SK-N-SH treated with all-trans-retinoic acid at 6 μM for 48 hours (cell line): ENCODE results near the gene CLEC16A.
A peak's percentile ranks its signal among the peaks of the same experiment; 100 is the strongest.

ENCODE experiments used
- ATAC-seq: fragments of 200-7000 bp; cut with Tn5 transposase; 3 replicates; pipeline ENCODE4 v1.9.1; 2020; ENCODE audit warnings: mild to moderate bottlenecking, moderate library complexity
- ARNTL ChIP-seq: fragments of 450-650 bp; formaldehyde crosslinking; IDR thresholded peaks from 2 replicates; pipeline ENCODE4 v1.5.0; 2020; ENCODE audit warnings: low read depth, mild to moderate bottlenecking, moderate library complexity, borderline replicate concordance
- BACH2 ChIP-seq: fragments of 250-450 bp; sonication (Bioruptor Pico); IDR thresholded peaks from 2 replicates; pipeline ENCODE4 v1.9.0; 2021; ENCODE audit warnings: mild to moderate bottlenecking, borderline replicate concordance
- CREB5 ChIP-seq: fragments of 250-450 bp; sonication (Bioruptor Pico); IDR thresholded peaks from 2 replicates; pipeline ENCODE4 v1.5.1; 2020; ENCODE audit warnings: low read depth, mild to moderate bottlenecking, moderate library complexity
- ESRRG ChIP-seq: fragments of 250-450 bp; sonication (Bioruptor Pico); IDR thresholded peaks from 2 replicates; pipeline ENCODE4 v1.6.1; 2021; ENCODE audit warnings: mild to moderate bottlenecking
- GLIS3 ChIP-seq: fragments of 250-450 bp; sonication (Bioruptor Pico); IDR thresholded peaks from 2 replicates; pipeline ENCODE4 v1.5.0; 2020; ENCODE audit warnings: mild to moderate bottlenecking, moderate library complexity
- ISL1 ChIP-seq: fragments of 250-450 bp; sonication (Bioruptor Pico); IDR thresholded peaks from 2 replicates; pipeline ENCODE4 v2.1.2; 2022; ENCODE audit warnings: mild to moderate bottlenecking, moderate library complexity
- OSR1 ChIP-seq: fragments of 250-450 bp; sonication (Bioruptor Pico); IDR thresholded peaks from 2 replicates; pipeline ENCODE4 v1.8.0; 2022; ENCODE audit warnings: moderate library complexity, mild to moderate bottlenecking, inconsistent platforms
- POU6F1 ChIP-seq: fragments of 250-450 bp; sonication (Bioruptor Pico); IDR thresholded peaks from 2 replicates; pipeline ENCODE4 v1.8.0; 2021; ENCODE audit warnings: low read depth, mild to moderate bottlenecking, moderate library complexity, borderline replicate concordance
- PPARA ChIP-seq: fragments of 250-450 bp; sonication (Bioruptor Pico); IDR thresholded peaks from 2 replicates; pipeline ENCODE4 v1.5.0; 2020; ENCODE audit warnings: mild to moderate bottlenecking, borderline replicate concordance
- RARB ChIP-seq: fragments of 250-450 bp; sonication (Bioruptor Pico); IDR thresholded peaks from 2 replicates; pipeline ENCODE4 v1.8.0; 2021; ENCODE audit warnings: mild to moderate bottlenecking, moderate library complexity
- SNAI2 ChIP-seq: fragments of 250-450 bp; sonication (Bioruptor Pico); IDR thresholded peaks from 2 replicates; pipeline ENCODE4 v1.5.0; 2020; ENCODE audit warnings: mild to moderate bottlenecking, moderate library complexity
- TCF4 ChIP-seq: fragments of 250-450 bp; sonication (Bioruptor Pico); IDR thresholded peaks from 2 replicates; pipeline ENCODE4 v1.8.0; 2021; ENCODE audit warnings: mild to moderate bottlenecking, moderate library complexity, borderline replicate concordance
- TOX ChIP-seq: fragments of 250-450 bp; sonication (Bioruptor Pico); IDR thresholded peaks from 2 replicates; pipeline ENCODE4 v1.8.0; 2021; ENCODE audit warnings: mild to moderate bottlenecking, moderate library complexity, borderline replicate concordance
- TSHZ2 ChIP-seq: fragments of 250-450 bp; sonication (Bioruptor Pico); IDR thresholded peaks from 2 replicates; pipeline ENCODE4 v1.5.0; 2020; ENCODE audit warnings: mild to moderate bottlenecking, moderate library complexity
- ZC3H10 ChIP-seq: fragments of 250-450 bp; sonication (Bioruptor Pico); IDR thresholded peaks from 2 replicates; pipeline ENCODE4 v1.5.1; 2021; ENCODE audit warnings: mild to moderate bottlenecking, moderate library complexity
- ZFP3 ChIP-seq: fragments of 250-450 bp; sonication (Bioruptor Pico); IDR thresholded peaks from 2 replicates; pipeline ENCODE4 v1.5.0; 2020; ENCODE audit warnings: mild to moderate bottlenecking, moderate library complexity
- ZFP30 ChIP-seq: fragments of 450-650 bp; formaldehyde crosslinking; IDR thresholded peaks from 2 replicates; pipeline ENCODE4 v1.5.0; 2022; ENCODE audit warnings: mild to moderate bottlenecking, moderate library complexity
- ZNF565 ChIP-seq: fragments of 450-650 bp; formaldehyde crosslinking; conservative IDR thresholded peaks from 2 replicates; pipeline ENCODE4 v1.5.0; 2020; ENCODE audit warnings: low read depth, mild to moderate bottlenecking, moderate library complexity
- ZNF70 ChIP-seq: fragments of 450-650 bp; formaldehyde crosslinking; IDR thresholded peaks from 2 replicates; pipeline ENCODE4 v1.5.0; 2020; ENCODE audit warnings: mild to moderate bottlenecking, moderate library complexity
- ZNF8 ChIP-seq: fragments of 450-650 bp; formaldehyde crosslinking; IDR thresholded peaks from 2 replicates; pipeline ENCODE4 v1.5.0; 2020; ENCODE audit warnings: mild to moderate bottlenecking, moderate library complexity
- TF ChIP-seq, protein P1 (sequence below): fragments of 250-450 bp; sonication (Bioruptor Pico); IDR thresholded peaks from 2 replicates; pipeline ENCODE4 v1.5.1; 2021; ENCODE audit warnings: mild to moderate bottlenecking, moderate library complexity
- TF ChIP-seq, protein P2 (sequence below): fragments of 250-450 bp; sonication (Bioruptor Pico); IDR thresholded peaks from 2 replicates; pipeline ENCODE4 v1.8.0; 2020; ENCODE audit warnings: mild to moderate bottlenecking, moderate library complexity, borderline replicate concordance

CLEC16A gene

GRCh38 chr16:11020388-11020787, 76.0 kb downstream of the CLEC16A start:
- no peak for ATAC-seq
- TF ChIP-seq TCF4 (CRISPR knock-in tag) = no peak
- TF ChIP-seq OSR1 (CRISPR knock-in tag) = no peak
- TF ChIP-seq ZNF8 (CRISPR knock-in tag) = no peak
- TF ChIP-seq, protein P1, sequence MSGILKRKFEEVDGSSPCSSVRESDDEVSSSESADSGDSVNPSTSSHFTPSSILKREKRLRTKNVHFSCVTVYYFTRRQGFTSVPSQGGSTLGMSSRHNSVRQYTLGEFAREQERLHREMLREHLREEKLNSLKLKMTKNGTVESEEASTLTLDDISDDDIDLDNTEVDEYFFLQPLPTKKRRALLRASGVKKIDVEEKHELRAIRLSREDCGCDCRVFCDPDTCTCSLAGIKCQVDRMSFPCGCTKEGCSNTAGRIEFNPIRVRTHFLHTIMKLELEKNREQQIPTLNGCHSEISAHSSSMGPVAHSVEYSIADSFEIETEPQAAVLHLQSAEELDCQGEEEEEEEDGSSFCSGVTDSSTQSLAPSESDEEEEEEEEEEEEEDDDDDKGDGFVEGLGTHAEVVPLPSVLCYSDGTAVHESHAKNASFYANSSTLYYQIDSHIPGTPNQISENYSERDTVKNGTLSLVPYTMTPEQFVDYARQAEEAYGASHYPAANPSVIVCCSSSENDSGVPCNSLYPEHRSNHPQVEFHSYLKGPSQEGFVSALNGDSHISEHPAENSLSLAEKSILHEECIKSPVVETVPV (CRISPR knock-in tag) = no peak
- no peak for TF ChIP-seq SNAI2 (CRISPR knock-in tag)
- no peak for TF ChIP-seq ISL1 (CRISPR knock-in tag)
- TF ChIP-seq ZNF70 (CRISPR knock-in tag) = no peak
- TF ChIP-seq ZFP30 (CRISPR knock-in tag) = no peak
- no peak for TF ChIP-seq PPARA (CRISPR knock-in tag)
- no peak for TF ChIP-seq TOX
- no peak for TF ChIP-seq ESRRG (CRISPR knock-in tag)
- TF ChIP-seq ZFP3 (CRISPR knock-in tag) = no peak
- no peak for TF ChIP-seq CREB5 (CRISPR knock-in tag)
- TF ChIP-seq BACH2 (CRISPR knock-in tag) = no peak
- TF ChIP-seq ARNTL = no peak
- no peak for TF ChIP-seq ZNF565 (CRISPR knock-in tag)
- TF ChIP-seq RARB (CRISPR knock-in tag) = no peak
- no peak for TF ChIP-seq TSHZ2 (CRISPR knock-in tag)
- no peak for TF ChIP-seq POU6F1

DNA sequence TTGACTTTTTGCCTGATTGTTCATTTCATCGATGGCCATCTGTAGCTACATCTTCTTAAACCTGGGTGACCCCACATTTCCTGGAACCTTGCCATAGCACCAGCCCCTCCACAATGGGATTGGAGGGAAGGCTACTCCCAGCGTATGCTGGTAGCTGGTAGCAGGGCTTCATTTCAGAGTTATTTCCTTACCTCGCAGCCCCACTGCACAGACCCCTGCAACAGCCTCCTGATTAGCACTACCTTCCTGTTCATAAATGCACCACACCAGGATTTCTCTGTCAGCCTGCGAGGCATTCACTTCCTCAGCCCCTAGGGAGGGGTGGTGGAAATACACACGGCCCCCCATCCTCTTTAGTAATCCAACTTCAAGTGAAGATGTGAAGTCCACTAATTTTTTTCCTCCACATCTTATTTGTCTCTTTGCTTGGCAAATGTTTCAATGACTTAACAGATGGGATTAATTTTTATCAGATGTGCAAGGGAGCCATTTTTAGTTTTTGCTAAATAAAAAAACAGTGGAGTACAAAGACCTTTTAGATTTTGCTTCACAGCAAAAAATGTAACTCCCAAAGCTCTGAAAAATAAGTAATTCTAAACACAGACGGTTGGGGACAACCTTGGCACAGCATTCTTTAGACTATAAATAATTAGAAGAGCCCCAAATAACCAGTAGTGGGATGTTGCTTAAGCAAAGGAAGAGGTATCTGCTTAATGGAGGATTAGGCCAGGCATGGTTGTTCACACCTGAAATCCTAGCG, 76.6 kb downstream of the CLEC16A start:
- peak; percentile 19; the same call in 1 of the 3 replicates for ATAC-seq
- TF ChIP-seq GLIS3 (CRISPR knock-in tag) (no peak), ZNF565 (CRISPR knock-in tag) (no peak), TSHZ2 (CRISPR knock-in tag) (no peak)

- TF ChIP-seq ZNF8 (CRISPR knock-in tag) (no peak), ZNF565 (CRISPR knock-in tag) (no peak), ARNTL (no peak), PPARA (CRISPR knock-in tag) (no peak), POU6F1 (no peak), ZNF70 (CRISPR knock-in tag) (no peak), RARB (CRISPR knock-in tag) (no peak), ISL1 (CRISPR knock-in tag) (no peak), ZC3H10 (no peak)
- TF ChIP-seq, protein P2, sequence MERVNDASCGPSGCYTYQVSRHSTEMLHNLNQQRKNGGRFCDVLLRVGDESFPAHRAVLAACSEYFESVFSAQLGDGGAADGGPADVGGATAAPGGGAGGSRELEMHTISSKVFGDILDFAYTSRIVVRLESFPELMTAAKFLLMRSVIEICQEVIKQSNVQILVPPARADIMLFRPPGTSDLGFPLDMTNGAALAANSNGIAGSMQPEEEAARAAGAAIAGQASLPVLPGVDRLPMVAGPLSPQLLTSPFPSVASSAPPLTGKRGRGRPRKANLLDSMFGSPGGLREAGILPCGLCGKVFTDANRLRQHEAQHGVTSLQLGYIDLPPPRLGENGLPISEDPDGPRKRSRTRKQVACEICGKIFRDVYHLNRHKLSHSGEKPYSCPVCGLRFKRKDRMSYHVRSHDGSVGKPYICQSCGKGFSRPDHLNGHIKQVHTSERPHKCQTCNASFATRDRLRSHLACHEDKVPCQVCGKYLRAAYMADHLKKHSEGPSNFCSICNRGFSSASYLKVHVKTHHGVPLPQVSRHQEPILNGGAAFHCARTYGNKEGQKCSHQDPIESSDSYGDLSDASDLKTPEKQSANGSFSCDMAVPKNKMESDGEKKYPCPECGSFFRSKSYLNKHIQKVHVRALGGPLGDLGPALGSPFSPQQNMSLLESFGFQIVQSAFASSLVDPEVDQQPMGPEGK = no peak
- no peak for ATAC-seq
Measured at GRCh38 chr16:11022002-11022401, 77.6 kb downstream of the CLEC16A start.
